Measurements from ENCODE around the gene SGMS1. TPM values are rescaled to one million over a fixed set of nuclear protein-coding genes. Genes with fewer than 3 reads are reported as not detected.

The SGMS1 gene
- polyA plus RNA-seq, 10 donors: 20.0 to 29.5 (median 22.8) TPM

DNA sequence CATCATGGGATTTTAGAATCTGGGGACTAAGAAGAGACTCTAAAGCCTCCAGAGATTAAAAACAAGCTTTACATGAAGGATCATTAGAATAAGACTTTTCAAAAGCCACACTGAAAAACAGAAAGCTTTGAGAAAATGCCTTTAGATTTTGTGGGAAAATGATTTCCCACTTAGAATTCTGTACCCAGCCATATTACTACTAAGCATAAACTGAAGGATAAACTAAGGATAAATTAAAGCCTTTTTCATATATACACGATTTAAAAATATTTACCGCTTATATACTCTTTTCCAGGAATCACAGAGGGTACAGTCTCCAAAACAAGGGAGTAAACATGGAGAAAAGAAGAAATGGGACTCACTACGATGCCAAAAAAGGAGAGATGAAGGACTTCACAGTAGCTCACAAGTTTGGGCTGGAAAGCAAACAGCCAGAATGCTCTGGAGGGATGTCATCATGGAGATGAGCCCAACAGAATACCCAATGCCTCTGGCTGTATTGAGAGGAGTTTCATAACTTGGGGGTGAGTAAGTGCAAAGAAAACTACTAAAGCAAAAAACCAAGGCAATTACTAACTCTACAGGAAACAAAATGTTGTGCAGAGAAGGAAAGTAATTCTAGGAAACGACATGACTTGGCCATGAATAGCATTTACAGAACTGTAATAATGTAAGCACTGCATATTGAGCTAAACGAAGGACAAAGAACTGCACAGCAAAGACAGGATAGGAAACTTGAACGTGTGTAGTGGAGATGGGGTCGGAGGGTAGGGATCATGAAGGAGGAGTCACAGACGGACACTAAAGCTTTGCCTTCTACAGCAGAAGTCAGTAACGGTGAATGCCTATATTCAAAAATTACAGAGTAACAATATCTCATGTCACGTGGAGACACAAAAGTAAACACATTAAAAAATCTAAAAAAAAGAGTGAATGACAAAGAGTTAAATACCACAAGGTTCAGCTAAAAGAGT, 311.0 kb downstream of the SGMS1 start:
- peak in 1 of 3 donors; percentile 18 for DNase-seq

DNA sequence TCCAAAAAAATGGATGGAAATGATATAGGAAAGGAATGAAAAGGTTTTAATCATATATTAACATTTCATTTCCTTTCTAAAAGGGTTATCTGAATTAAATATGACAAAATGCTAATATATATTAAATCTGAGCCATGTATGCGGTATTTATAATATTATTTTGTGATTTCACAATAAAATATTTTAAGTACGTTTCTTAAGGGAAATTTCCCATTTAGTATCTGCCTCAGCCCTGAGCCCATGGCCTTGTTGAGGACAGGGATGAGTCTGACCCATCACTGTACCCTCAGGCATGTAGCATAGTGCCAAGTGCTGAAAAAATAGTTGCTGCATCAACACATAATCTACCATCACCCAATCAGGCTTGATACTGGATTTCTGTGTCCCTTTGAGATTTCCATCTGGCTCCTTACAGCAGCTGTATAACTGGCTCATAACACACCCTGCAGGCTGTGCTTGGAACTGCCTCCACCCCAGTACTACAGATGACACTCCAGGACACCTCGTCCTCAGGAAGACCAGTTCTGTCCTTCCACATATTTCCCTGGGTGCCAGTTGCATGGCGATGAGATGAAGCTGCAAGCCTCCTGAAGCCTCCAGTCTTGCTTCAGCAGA, 313.1 kb downstream of the SGMS1 start:
- no peak for DNase-seq

DNA sequence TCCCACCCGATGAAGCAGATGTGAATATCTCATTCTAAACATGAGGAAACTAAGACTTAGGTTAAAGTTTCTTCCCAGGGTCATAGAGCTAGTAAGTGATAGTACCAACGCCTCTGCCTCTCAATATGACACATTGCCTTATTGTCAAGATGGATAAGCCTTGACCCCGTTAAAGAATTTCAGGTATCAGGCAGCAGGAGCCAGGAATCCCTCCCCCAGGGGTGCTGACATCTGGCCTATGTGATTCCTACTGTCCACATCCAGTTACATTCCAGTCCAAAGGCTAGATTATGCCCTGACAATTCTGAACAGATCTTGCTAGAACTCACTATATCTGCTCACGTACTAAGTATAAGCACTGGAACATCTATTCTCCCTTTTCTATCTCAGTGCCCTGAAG, 314.4 kb downstream of the SGMS1 start:
- no peak for DNase-seq

DNA sequence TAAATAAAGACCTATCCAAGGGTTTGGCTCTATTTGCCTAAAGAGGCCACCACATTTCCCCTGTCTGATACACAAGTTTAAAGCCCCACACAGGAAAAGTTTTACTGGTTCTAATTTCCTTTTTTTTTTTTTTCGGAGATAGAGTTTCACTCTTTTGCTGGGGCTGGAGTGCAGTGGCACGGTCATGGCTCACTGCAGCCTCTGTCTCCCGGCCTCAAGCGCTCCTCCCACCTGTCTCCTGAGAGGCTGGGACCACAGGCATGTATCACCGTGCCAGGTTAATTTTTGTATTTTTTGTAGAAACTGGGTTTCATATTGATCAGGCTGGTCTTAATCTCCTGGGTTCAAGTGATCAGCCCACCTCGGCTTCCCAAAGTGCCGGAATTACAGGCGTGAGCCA, 319.1 kb downstream of the SGMS1 start:
- DNase-seq: no peak

DNA sequence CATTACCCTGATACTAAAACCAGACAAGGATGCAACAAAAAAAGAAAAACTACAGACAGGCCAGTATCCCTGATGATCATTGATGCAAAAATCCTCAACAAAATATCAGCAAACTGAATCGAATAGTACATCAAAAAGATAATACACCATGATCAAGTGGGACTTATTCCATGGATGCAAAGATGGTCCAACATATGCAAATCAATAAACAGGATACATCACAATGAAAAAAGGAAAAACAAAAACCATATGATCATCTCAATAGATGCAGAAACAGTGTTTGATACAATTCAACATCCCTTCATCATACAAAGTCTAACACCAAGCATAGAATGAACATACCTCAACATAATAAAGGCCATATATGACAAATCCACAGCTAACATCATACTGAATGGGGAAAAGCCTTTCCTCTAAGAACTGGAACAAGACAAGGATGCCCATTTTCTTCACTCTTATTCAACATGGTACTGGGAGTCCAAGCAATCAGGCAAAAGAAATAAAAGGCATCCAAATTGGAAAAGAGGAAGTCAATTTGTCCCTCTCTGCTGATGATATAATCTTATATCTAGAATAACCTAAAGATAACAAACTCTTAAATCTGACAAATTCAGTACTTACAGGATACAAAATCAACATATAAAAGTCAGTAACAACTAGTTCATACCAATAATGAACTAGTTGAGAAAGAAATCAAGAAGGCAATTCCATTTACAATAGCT, 323.6 kb downstream of the SGMS1 start:
- no peak for DNase-seq

DNA sequence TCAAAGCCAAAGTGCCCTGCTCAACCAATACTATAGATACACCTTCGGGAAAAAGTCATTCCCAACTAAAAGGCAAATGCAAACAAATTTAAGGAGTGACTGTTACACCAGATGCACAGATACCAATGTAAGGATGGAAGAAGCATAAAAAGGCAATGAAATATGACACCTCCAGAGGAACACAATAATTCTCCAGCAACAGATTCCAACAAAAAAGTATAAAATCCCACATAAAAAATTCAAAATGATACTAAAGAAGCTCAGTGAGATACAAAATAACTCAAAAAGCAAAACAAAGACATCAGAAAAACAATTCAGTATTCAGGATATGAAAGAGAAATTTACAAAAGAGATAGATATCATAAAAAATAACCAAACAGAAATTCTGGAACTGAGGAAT, 328.4 kb downstream of the SGMS1 start:
- DNase-seq: no peak

DNA sequence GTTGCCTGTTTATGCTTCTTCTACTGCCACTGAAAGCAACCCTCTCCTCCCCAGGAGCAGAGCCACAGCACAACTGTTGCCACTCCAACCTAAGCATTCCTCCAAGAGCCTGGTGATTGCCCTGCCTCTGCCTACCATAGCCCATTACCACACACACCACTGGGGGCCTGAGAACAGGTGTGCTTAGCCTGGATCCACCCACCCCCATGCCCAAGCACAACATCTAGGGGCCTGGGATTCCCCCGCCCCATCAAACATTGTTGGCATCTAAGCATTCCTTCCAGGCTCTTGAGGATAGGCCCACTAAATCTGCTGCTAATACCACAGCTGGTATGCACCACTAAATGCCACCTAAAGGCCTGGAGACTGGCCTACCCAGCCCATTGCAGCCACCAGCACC, 329.2 kb downstream of the SGMS1 start:
- DNase-seq: no peak

DNA sequence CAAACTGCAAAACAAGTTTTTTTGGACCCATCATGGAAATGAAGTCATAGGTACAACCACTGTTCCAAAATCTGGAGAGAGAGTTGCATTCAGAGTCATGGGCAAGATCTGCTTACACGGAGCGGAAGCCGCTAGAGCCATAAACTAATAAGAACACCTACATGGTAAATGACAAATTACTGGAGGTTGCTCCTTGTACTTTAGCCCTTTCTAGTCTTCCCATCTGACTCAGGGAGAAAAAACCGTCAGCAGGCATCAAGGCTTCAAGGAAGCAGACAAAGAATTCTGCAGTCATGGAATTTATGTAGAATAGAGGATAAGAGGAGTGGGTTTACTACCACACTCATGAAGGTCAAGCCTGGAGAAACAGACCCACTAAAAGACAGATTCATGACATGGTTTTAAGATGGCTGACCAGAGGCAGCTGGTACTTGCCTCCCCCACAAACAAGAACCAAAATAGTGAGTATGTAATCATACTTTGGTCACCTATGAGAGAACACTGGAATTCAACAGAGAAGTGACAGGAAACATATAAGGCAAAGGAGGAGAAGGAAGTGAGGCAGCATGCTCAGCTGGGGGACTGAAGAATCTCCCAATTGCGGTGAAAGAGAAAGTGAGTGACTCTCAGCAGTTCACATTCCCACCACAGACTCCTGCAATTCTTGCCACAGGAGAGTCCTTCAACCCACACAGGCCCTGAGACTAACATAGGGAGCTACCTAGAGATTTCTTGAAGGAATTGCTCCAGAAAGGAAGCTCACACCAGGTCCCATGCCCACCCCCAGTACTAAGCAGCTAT, 330.0 kb downstream of the SGMS1 start:
- no peak for DNase-seq

DNA sequence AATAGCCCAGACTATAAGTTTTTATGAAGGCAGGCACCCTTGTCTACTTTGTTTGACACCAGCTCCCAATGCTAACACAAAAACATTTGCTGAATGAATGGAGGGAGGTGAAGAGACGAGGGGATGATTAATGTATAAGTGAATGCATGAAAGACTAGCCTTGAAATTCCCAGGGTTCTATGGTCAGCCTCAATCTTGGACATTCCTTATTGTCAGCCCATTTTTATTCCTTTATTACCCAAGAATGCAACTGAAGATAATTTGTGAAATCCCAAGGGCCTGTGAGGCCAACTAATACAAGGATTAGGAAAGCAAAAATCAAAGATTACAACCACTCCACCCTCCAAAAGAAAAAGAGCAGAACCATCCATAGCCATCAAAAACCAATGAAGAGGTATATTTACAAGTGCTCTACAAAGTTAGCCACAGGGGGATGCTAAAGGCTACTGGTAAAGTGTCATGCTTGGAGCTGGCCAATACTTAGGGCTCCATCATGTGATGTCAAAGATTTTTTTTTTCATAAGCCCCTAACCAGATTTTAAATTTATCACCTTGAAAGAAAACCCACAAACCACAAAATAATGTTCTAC, 332.4 kb downstream of the SGMS1 start:
- no peak for DNase-seq

DNA sequence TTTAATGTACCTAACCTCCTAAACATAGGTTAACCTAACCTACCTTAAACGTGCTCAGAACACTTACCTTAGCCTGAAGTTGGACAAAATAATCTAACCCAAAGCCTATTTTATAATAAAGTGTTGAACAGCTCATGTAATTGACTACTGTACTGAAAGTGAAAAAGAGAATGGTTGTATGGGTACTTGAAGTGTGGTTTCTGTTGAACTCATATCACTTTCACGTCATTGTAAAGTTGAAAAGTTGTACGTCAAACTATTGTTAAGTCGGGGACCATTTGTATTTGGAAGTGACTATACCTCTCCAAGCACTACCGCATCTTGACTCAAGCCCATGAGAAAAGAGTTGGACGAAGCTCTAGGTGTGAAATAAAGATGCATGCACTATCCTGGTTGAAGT, 334.6 kb downstream of the SGMS1 start:
- no peak for DNase-seq

DNA sequence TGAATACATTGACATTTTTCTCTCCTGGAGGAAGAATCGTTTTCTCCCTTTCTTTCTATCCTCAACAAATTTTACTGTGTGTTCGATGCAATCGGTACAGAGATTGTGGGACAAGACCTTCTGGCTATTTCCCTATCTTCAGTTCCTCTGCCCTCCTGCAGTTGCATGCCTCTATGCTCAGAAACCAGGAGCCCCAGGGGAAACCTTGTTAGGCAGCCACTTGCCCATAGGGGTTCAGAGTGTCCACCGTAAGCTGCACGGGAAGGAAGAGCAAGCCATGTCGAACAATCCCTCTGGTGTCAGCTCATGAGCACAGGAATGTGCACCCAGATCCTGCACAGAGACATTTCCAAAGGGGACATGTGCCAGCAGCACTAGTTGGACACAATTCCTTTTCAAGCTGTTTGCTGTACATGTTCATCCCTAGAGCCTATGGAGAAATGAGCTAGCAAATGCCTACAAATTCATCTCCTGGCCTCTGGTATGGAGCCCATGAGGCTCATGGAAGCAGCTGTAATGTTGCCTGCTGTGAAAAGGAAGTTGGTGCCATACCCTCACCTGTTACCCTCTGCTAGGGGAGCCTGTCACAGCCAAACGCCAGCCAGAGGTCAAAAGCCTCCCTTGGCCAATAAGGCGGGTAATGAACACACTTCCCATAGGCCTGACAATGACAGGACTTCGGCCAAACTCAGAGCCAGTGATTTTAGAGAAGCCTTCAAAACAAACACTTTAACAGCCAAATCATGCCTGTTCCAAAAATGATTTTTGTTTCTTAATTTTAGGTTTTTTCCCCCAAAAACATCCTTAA, 336.6 kb downstream of the SGMS1 start:
- DNase-seq: peak in 2 of 3 donors; percentile 8 to 34

DNA sequence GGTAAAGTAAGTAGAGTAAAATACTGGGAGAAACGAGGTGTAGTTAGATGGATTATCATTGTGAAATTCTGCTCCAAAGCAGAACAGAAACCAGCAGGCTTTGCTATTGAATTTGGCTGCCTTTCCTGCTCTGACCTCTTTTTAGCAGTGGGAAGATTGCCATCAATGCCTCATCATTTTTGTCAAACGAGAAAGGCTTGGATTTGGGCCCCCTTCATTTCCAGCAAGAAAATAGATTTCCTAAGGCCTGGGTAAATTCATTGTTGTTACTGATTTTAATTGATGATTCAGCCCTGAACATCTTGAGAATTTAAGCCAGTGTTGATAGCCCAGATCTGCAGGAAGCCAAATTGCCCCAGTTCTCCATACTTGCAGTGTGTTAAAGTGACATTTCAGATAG, 337.2 kb downstream of the SGMS1 start:
- peak; percentile 63 to 89 (median 82) for DNase-seq

DNA sequence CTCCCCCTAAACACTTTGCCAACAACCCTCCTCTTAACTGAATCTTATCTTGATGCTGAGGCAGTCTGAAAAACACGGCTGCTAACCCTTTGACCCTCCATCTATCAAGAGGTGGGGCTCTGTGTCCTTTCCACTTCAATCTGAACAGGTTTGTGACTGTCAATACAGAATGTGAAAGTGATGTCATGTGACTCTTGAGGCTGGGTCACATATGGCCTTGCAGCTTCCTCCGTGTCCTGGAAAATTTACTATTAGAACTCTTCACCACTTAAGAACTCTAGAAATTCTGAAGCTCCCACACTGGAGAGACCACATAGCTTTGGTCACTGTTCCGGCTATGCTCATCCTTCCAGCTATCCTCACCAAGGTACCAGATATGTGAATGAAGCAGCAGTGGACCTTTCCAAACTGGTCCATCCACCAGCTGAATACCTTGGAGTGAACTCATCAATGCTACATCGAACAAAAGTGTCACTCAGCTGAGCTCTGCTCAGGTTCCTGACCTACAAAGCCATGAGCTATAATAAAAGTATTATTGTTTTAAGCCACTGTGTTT, 341.7 kb downstream of the SGMS1 start:
- DNase-seq: no peak

DNA sequence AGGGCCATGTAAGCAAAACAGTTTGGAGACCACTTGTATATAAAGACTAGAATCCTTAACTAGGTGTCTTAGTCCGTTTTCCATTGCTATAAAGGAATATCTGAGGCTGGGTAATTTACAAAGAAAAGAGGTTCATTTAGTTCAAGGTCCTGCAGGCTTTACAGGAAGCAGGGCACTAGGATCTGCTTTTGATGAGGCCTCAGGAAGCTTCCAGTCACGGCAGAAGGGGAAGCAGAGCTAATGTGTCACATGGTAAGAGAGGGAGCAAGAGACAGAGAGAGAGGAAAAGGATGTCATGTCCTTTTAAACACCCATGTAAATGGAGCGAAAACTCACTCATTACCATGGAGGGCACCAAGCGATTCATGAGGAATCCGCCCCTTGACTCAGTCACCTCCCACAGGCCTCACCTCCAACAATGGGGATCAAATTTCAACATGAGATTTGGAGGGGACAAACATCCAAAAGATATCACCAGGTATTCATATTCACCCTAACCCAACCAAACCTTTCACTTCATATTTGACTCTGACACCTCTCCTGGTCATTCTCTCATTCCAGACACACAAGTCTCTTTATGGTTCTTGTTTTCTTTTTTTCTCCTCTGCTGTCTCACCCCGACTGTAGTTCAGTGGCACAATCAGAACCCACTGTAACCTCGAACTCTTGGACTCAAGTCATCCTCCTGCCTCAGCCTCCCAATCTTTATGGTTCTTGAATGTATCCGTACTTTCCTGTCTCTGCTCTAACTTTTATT, 342.4 kb downstream of the SGMS1 start:
- DNase-seq: no peak

DNA sequence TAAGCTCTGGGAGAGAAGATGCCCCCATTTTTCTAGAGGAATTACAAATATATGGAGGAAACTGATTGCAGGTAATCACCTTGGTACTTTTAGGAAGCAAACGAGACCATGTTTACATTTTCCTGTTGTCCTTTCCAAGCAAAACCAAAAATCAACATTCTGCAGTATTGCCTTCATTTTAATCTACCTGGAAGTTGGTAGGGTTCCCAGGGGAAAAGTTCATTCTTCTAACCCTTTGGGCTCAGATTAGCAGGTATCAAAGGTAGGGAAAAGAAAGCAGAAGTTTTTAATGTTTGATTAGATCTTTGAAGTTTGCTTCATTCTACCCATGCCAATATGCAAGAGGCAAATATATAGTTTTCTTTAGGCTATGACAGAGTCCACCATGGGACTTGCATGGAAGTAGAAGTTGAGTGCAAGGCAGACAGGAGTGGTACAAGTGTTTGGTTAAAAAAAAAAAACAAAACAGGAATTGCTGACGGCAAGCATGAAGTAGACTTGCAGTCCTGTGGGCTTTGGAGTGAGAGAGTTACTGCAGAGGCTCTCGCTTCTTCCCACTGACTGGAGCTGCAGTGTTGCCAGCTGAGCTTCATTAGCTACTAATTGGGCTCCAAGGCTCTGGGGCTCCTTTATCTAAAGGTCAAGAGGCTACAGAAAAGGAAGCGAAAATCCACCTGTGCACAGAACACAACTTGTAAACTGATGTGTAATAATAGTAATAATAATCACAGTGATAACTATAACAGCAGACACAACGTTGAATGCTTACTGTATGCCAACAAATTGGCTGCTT, 343.5 kb downstream of the SGMS1 start:
- no peak for DNase-seq

DNA sequence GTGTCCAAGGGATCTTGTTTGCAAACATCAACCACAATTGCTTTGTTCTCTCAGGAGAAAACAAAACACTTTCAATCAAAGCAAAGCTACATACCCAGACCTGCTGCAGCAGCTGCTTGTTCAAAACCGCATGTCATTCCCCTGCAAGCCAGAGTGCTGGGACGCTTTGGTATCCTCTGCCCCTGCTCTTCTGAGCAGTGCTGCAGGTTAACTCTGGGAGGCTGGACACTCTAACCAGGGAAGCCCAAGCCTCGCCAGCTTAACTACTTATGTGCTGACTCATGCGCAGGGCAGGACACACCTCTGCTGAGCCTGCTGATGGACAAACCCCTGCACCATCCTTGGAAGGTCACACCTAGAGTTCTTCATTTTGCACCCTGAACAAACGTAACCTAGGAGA, 344.3 kb downstream of the SGMS1 start:
- DNase-seq: no peak

DNA sequence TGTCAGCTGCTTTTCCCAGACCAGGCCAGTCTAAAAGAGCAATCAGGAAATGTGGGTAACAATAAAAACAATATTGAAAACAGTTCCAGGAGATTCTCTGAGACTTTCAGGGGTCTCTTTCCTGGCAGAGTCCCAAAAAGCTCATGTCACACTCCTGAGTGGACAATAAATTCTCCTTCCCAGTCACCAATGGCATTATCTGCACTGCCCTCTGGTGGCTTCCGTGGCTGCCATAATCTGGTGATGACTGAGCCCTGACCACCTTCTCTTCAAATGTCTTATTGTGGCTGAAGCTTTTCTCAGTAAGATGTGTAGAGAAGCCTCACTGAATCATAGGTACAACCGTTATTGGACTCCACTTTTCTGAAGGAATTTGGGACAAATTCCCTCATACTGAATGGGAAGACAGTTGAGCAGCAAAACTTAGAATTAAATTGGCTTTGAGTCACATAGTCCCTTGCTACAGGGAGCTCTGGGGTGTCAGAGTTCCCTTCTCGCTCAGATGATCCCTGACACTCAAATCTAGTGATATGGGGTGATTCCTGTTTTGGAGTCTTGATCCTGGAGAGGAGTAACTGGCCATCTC, 348.0 kb downstream of the SGMS1 start:
- no peak for DNase-seq

DNA sequence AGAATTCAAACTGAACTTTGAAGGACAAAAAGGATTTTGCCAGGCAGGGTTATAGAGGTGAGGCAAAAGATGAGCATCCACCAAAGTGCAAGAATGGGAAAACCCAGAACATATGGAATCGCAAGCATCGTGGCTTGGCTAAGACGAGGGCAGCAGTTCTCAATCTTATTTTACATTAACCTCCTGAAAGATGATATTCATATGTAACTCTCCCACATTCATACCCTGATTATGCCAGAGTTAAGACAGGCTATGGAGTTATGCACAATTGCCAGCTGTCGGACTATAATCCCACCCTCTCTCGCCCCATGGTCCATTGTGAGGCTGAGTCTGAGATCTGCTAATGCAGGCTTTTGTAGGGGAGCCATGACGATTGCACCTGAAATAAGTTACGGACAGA, 351.2 kb downstream of the SGMS1 start:
- no peak for DNase-seq

All from muscle of back (tissue), 11 donors.